Natural killer cell (primary cell): ENCODE results near the gene STMN3. TPM values are rescaled to one million over a fixed set of nuclear protein-coding genes. Genes with fewer than 3 reads are reported as not detected.

Experiments
- ATAC-seq, 3 donors: fragments of 150-1000 bp in 2 of 3; fragments of 200-7000 bp in 1 of 3; cut with Tn5 transposase; 1 replicate in 1 of 3; 2 replicates in 2 of 3; pipeline ENCODE4 v1.10.0; 2021; ENCODE audit warnings: mild to moderate bottlenecking in 2 of 3, moderate library complexity in 2 of 3
- DNase-seq, 2 donors: peaks; one replicate each; pipeline versions ENCODE4 v3.0.0 to v3.0.0-alpha.2; 2013 to 2021; ENCODE audit warnings: mixed read lengths in 1 of 2
- H3K27ac ChIP-seq: one replicate; pipeline ENCODE4 v1.5.1; 2013; ENCODE audit warnings: mild to moderate bottlenecking, low read length
- H3K27me3 ChIP-seq: one replicate; pipeline ENCODE4 v1.6.1; 2013; ENCODE audit warnings: low read length; ENCODE audit not compliant: control insufficient read depth, insufficient read depth
- H3K36me3 ChIP-seq: one replicate; pipeline ENCODE4 v1.6.1; 2013; ENCODE audit warnings: low read length; ENCODE audit not compliant: control insufficient read depth, insufficient read depth
- H3K4me1 ChIP-seq: one replicate; pipeline ENCODE4 v1.6.1; 2013; ENCODE audit warnings: low read length; ENCODE audit not compliant: control insufficient read depth, insufficient read depth
- H3K4me3 ChIP-seq: one replicate; pipeline ENCODE4 v1.5.1; 2013; ENCODE audit warnings: low read length
- H3K9me3 ChIP-seq: one replicate; pipeline ENCODE4 v1.6.1; 2013; ENCODE audit warnings: low read length; ENCODE audit not compliant: control insufficient read depth, insufficient read depth
- H3K27ac Mint-ChIP-seq, 2 donors: one replicate each; pipeline ENCODE4 v1.8.0; 2022; ENCODE audit warnings: mild to moderate bottlenecking in 2 of 2, mixed read lengths in 2 of 2, moderate library complexity in 1 of 2
- H3K27me3 Mint-ChIP-seq, 2 donors: one replicate each; pipeline ENCODE4 v1.8.0; 2022; ENCODE audit warnings: low read depth in 2 of 2, mixed read lengths in 2 of 2
- H3K36me3 Mint-ChIP-seq: one replicate; pipeline ENCODE4 v1.8.0; 2022; ENCODE audit warnings: mixed read lengths
- H3K4me1 Mint-ChIP-seq, 2 donors: one replicate each; pipeline ENCODE4 v1.8.0; 2022; ENCODE audit warnings: mixed read lengths in 2 of 2
- H3K4me3 Mint-ChIP-seq: one replicate; pipeline ENCODE4 v1.8.0; 2022; ENCODE audit warnings: mild to moderate bottlenecking, moderate library complexity, mixed read lengths
- H3K9me3 Mint-ChIP-seq, 2 donors: one replicate each; pipeline ENCODE4 v1.8.0; 2022; ENCODE audit warnings: mixed read lengths in 2 of 2
- WGBS: methylation state at CpG from one replicate; pipeline ENCODE4 v1.1.7; 2013; ENCODE audit warnings: missing lambda C conversion rate; ENCODE audit not compliant: insufficient coverage; 5-methylcytosine and 5-hydroxymethylcytosine counted together
- intact Hi-C: fragments of 100-400 bp; cut with micrococcal nuclease; formaldehyde crosslinking; loops from one replicate; pipeline ENCODE4 v1.14.2; 2022
- total RNA-seq, 4 donors: library from RNA; stranded (reverse); fragments of 120-200 nt in 1 of 4; gene quantifications; one replicate each; pipeline versions ENCODE4 v1.2.3 to v1.2.4, GENCODE V29; 2013 to 2022
- TF ChIP-seq, protein P1 (sequence below): fragments of 200-600 bp; IDR thresholded peaks from one replicate; pipeline ENCODE4 v1.8.0; 2022; ENCODE audit warnings: antibody characterized with exemption

Gene STMN3
- total RNA-seq, 3 donors from 2014 or later (not counting 1 experiment from before 2014, with no cell fraction given) = 6.7 to 12.9 (median 8.3) TPM

DNA sequence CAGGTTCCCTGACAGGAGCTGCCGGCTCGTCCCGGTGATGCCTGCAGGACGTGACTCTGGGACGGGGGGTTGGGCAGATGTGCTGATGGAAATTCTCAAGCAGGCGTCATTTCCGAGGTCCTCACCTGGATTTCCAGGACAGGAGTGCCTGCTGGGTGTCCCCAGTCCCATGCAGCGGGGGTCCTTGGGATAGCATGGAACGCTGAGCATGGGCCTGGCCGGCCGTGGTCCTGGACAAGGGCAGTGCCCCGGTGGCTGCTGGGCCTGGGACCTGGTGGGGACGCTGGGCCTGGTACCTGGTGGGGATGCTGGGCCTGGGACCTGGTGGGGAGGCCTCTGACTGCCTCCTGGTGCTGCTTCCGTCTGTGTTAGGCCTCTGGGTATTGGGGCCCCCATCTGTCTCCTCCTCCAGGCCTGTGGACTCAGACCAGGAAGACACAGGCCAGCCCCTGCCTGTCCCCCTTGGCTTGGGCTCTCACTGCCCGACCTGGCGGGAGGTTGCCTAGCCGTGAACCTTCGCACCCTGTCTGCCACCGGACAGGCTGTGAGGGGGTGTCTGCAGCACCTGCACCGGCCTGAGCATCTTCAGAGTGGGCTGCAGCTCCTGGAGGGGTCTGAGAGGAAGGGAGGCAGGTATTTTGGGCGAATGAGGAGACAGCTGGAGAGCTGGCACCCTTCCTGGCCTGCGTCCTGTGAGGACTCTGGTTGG lies 11.1 kb upstream of the STMN3 start:
- DNase-seq (no peak), ATAC-seq (no peak)
- Mint-ChIP-seq H3K27me3 (no peaks in the 10 kb centered on the region), H3K9me3 (no peaks in the 10 kb centered on the region), H3K4me1 (peaks cover 5 to 6% of the 10 kb centered on the region in 2 donors), H3K36me3 (no peaks in the 10 kb centered on the region), H3K27ac (no peak overlapping the region), H3K4me3 (no peak overlapping the region)
- H3K27me3 ChIP-seq = no peaks in the 10 kb centered on the region
- no peaks in the 10 kb centered on the region for H3K9me3 ChIP-seq
- TF ChIP-seq, protein P1, sequence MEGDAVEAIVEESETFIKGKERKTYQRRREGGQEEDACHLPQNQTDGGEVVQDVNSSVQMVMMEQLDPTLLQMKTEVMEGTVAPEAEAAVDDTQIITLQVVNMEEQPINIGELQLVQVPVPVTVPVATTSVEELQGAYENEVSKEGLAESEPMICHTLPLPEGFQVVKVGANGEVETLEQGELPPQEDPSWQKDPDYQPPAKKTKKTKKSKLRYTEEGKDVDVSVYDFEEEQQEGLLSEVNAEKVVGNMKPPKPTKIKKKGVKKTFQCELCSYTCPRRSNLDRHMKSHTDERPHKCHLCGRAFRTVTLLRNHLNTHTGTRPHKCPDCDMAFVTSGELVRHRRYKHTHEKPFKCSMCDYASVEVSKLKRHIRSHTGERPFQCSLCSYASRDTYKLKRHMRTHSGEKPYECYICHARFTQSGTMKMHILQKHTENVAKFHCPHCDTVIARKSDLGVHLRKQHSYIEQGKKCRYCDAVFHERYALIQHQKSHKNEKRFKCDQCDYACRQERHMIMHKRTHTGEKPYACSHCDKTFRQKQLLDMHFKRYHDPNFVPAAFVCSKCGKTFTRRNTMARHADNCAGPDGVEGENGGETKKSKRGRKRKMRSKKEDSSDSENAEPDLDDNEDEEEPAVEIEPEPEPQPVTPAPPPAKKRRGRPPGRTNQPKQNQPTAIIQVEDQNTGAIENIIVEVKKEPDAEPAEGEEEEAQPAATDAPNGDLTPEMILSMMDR = no peak
- intact Hi-C loops = no loop called here
- peaks cover 17% of the 10 kb centered on the region for H3K36me3 ChIP-seq
- H3K4me3 ChIP-seq = no peak overlapping the region
- peaks cover 2% of the 10 kb centered on the region for H3K4me1 ChIP-seq
- H3K27ac ChIP-seq = no peak overlapping the region
- WGBS = 96% methylated on average over 22 of the region's 22 CpGs

DNA sequence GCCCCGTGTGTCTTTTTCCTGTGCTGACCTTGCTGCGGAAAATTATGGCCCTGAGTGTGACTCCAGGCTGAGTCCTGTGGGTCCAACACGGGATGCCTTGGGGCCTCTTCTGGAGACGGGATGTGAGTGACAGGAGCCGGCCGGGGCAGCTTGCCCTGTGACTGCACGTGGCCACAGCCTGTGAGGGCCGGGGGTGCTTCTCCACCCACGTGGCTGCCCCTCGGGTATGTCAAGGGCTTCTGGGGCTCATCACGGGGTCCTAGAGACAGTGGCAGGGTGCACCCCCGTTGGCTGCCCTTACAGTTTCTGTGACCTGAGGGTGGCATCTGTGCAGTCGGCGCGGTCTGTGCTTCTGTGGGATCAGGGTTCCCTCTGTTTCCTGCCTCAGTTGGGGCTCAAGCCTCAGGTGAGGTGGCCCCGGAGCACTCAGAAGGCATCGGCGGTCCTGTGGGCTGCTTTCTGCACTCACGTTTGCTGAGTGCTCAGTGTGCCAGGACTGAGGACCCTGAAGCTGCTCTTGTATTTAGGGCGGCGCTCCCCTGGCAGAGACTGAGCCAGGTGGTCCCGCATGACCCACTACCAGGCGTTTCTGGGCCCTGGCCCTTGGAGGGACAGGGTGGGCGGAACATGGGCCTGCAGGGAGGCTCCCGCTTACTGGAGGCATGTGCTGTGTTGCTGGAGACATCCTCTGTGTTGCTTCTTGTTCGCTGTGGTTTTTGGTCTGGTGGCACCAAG lies 10.3 kb upstream of the STMN3 start:
- WGBS = 96% methylated on average over 26 of the region's 26 CpGs
- no peaks in the 10 kb centered on the region for H3K27me3 ChIP-seq
- H3K27me3 Mint-ChIP-seq = no peaks in the 10 kb centered on the region
- H3K36me3 ChIP-seq = peaks cover 17% of the 10 kb centered on the region
- H3K9me3 Mint-ChIP-seq = no peaks in the 10 kb centered on the region
- no peak for ATAC-seq
- intact Hi-C loops = no loop called here
- peaks cover 11 to 14% of the 10 kb centered on the region in 2 donors for H3K4me1 Mint-ChIP-seq
- H3K4me3 ChIP-seq = no peak overlapping the region
- H3K4me1 ChIP-seq = peaks cover 10% of the 10 kb centered on the region
- TF ChIP-seq, protein P1 = no peak
- no peak for DNase-seq
- no peak overlapping the region for H3K27ac Mint-ChIP-seq
- H3K9me3 ChIP-seq = no peaks in the 10 kb centered on the region
- no peak overlapping the region for H3K27ac ChIP-seq
- no peaks in the 10 kb centered on the region for H3K36me3 Mint-ChIP-seq
- H3K4me3 Mint-ChIP-seq = peak overlapping the region; percentile 4

DNA sequence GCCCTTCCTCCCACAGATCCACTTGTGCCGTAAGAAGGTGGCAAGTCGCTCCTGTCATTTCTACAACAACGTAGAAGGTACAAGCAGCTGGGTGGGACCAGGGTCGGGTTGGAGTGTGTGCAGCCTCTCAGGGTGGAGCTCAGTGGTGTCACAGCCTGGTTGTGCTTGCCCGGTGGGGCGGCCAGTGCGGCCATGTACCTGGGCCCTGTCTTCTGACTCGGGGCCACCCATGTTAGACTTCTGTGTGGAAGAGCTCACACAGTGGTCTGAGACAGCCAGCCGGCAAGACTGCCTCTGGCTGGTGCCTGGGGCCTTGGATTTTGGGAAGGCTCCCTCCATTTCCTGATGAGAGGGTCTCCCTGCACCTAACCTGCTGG lies 9.6 kb upstream of the STMN3 start:
- WGBS = 95% methylated on average over 9 of the region's 9 CpGs
- no peak for ATAC-seq
- Mint-ChIP-seq H3K27ac (no peak overlapping the region), H3K4me3 (no peak overlapping the region), H3K36me3 (no peaks in the 10 kb centered on the region), H3K9me3 (no peaks in the 10 kb centered on the region), H3K4me1 (peaks cover 18 to 21% of the 10 kb centered on the region in 2 donors), H3K27me3 (no peaks in the 10 kb centered on the region)
- no peak for DNase-seq
- Histone ChIP-seq H3K27ac (no peak overlapping the region), H3K4me1 (peaks cover 14% of the 10 kb centered on the region), H3K27me3 (no peaks in the 10 kb centered on the region), H3K4me3 (no peak overlapping the region), H3K9me3 (no peaks in the 10 kb centered on the region), H3K36me3 (peaks cover 17% of the 10 kb centered on the region)
- TF ChIP-seq, protein P1 = no peak
- intact Hi-C loops = no loop called here
